Activated CD4-positive, alpha-beta T cell treated with anti-CD3 and anti-CD28 coated beads for 48 hours (primary cell): Measurements from ENCODE around the gene INPP5B.
"Not testable (repeated sequence)": the region's sequence is repeated elsewhere in the genome, so short reads cannot be mapped to it uniquely, and the experiment has no call there.

ENCODE experiments used
- DNase-seq: peaks from one replicate; pipeline ENCODE4 v3.0.0-alpha.2; 2020

Gene INPP5B

DNA sequence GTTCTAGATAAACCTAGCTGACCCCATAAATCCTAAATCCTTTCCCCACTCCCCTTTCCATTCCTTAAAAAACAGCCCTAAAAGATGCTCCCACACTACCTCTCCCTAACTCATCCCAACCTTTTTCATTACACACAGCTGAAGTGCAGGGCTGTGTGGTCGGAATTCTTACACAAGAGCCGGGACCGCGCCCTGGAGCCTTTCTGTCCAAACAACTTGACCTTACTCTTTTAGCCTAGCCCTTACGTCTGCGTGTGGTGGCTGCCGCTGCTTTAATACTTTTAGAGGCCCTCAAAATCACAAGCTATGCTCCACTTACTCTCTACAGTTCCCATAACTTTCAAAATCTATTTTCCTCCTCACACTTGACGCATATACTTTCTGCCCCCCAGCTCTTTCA is 36.0 kb downstream of the INPP5B start:
- not testable (repeated sequence) for DNase-seq

DNA sequence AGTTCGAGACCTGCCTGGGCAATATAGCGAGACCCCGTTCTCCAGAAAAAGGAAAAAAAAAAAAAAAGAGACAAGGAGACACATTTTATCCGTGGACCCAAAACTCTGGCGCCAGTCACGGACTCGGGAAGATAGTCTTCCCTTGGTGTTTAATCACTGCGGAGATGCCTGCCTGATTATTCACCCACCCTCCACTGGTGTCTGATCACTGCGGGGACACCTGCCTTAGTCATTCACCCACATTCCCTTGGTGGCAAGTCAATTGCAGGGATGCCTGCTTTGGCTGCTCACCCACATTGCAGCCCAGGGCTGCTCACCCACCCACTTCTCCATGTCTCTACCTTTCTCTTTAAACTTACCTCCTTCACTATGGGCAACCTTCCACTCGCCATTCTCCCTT is 38.3 kb downstream of the INPP5B start:
- DNase-seq, result not testable (repeated sequence)

DNA sequence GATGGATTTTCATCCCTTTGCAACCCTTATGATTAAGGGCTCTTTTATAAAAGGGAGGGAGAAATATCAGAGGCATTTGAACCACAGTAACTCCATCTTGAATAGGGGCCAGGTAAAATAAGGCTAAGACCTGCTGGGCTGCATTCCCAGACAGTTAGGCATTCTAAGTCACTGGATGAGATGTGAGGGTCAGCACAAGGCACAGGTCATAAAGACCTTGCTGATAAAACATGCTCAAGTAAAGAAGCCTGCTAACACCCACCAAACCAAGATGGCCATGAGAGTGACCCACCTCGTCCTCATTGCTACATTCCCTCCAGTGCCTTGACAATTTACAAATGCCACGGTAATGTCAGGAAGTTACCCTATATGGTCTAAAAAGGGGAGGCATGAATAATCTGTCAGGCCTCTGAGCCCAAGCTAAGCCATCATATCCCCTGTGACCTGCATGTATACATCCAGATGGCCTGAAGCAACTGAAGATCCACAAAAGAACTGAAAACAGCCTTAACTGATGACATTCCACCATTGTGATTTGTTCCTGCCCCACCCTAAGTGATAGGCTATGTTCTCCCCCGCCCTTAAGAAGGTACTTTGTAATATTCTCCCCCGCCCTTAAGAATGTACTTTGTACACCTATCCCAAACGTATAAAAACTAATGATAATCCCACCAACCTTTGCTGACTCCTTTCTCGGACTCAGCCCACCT is 39.3 kb downstream of the INPP5B start:
- DNase-seq, result not testable (repeated sequence)

DNA sequence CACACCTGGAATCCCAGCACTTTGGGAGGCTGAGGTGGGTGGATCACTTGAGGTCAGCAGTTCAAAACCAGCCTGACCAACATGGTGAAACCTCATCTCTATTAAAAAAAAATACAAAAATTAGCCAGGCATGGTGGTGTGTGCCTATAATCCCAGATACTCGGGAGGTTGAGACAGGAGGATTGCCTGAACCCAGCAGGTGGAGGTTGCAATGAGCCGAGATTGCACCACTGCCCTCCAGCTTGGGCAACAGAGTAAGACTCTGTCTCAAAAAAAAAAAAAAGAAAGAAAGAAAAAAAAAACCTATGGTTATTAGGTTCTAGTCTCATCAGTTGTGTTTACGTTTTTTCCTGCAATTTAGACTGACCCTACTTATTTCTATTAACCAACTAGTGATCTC is 40.3 kb downstream of the INPP5B start:
- not testable (repeated sequence) for DNase-seq

DNA sequence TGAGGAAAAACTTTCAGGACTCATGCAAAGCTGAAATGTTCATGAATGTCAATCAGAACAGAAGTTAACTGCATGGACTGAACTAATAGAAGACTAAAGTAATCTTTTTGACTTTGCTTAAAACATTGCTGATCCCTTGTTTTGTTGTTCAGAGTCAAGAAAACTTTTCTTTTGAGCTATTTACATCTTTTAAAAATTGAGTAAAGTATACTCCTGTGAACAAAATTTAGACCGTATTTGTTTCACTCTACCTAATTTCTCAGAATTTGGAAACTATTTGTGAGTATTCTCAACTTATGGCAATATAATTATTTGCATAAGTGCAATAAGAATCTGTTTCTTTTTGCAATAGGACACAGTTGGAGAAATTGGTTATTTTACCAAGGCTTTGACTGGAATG is 41.1 kb downstream of the INPP5B start:
- no peak for DNase-seq

DNA sequence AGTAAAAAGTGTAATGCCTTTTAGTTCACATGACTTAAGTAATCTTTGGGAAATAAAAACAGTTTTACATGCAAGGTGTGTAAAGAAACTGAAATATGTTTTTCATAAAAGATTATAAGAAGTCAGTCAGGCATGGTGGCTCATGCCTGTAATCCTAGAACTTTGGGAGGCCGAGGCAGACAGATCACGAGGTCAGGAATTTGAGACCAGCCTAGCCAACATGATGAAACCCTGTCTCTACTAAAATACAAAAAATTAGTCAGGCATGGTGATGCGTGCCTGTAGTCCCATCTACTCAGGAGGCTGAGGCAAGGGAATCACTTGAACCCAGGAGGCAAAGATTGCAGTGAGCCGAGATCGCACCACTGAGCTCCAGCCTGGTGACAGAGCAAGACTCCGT is 42.9 kb downstream of the INPP5B start:
- DNase-seq, result not testable (repeated sequence)

DNA sequence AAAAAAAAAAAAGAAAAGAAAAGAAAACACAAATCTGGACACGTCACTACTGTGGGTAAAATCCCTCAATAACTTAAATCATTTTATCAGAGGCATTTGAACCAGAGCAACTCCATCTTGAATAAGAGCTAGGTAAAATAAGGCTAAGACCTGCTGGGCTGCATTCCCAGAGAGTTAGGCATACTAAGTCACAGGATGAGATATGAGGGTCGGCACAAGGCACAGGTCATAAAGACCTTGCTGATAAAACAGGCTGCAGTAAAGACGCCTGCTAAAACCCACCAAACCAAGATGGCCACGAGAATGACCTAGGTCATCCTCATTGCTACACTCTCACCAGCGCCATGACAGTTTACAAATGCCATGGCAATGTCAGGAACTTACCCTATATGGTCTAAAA is 43.9 kb downstream of the INPP5B start:
- no peak for DNase-seq

DNA sequence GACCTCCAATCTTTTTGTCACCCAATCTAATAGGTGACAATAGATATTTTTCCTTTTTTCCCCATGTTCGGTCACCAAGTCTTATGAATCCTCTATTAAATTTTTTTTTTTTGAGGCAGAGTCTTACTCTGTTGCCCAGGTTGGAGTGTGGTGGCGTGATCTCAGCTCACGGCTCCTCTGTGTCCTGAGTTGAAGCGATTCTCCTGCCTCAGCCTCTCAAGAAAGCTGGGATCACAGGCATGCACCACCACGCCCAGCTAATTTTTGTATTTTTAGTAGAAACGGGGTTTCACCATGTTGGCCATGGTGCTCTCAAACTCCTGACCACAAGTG is 45.0 kb downstream of the INPP5B start:
- no peak for DNase-seq

DNA sequence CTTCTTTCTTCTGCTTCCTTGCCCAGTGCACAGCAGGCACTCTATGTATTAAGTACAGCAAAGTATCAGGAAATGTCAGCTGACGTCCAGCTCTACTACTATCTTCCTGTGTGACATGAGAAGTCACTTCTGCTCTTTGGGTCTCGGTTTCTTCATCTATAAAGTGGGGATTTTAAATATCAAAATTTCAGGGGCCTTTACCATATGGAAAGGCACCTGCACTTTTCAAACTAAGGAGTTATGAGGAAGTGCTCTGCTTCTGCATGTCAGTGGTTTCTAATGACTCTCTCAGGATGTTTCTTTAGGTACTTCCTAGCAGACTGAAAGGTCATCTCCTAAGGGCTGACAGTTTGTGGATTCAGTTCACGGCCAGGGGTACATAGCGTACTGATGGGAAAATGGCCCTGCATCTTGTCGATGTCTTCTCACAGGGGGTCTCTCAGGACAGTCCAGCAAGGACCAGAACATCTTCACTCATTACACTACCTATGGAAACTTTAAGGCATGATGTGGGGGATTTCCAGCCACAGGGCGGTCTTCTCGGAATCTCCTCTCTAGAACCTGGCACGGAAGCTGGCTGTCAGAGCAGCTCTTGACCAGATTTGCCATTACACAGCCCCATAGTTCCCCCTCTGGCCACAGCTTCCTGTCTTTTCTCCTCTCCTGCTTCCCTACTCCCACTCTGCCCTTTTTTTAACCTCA is 45.5 kb downstream of the INPP5B start:
- no peak for DNase-seq

DNA sequence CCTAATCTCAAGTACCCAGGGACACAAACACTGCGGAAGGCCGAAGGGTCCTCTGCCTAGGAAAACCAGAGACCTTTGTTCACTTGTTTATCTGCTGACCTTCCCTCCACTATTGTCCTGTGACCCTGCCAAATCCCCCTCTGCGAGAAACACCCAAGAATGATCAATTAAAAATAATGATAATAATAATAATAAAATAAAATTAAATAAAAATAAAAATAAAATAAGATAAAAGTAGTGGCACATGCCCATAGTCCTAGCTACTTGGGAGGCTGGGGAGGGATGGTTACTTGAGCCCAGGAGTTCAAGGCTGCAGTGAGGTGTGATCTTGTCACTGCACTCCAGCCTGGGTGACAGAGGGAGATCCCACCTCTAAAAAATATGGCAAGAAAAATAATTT is 49.3 kb downstream of the INPP5B start:
- DNase-seq, result not testable (repeated sequence)

DNA sequence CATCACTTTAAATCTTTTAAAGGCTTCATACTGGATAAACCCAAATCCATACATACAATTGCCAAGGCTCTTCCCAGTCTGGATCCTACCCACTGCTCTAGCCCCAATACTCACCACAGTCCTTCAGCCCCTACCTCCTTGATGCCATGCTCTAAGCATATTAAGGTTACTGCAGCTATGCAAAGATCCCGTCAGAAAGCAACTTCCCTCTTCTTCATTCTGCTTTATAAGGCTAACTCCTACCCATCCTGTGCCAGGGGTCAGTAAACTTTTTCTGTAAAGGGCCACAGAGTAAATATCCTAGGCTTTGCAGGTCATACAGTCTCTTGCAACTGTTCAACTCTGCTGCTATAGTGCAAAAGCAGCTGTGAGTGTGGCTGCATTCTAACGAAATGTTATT is 53.2 kb downstream of the INPP5B start:
- no peak for DNase-seq

DNA sequence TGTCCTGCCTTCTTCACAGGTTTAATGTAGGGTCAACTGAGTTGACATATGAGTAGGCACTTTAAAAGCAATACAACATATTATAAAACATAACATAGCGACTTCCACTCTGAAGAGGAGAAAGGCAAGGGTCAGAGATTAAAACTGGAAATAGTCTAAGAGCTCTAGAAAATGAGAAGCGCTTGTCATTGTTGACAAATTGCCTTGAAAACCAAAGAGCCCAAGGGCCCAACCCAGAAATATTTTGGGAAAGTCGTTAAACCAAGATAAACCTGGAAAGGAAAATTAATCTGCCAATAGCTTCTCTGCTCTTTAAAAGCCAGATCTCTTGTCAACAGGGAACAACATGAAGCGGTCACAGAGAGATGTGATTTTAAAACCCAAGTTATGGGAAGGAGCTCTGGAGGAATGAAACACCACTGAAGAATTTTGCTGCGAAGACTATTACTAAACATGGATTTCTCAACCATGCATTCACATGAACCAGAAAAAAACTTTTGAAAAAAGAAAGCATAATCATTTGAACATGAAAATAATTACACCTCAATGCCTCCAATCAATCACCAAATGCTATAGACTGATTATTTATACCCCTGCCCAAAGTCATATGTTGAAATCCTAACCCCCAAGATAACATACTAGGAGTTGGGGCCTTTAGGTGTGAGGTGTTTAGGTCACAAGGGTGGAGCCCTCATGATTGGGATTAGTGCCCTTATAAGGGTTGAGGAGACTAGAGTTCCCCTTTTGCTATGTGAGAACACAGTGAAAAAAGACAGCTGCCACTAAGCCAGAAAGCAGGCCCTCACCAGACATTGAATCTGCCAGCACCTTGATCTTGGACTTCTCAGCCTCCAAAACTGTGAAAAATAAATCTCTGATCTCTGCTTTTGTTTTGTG is 54.5 kb downstream of the INPP5B start:
- no peak for DNase-seq

DNA sequence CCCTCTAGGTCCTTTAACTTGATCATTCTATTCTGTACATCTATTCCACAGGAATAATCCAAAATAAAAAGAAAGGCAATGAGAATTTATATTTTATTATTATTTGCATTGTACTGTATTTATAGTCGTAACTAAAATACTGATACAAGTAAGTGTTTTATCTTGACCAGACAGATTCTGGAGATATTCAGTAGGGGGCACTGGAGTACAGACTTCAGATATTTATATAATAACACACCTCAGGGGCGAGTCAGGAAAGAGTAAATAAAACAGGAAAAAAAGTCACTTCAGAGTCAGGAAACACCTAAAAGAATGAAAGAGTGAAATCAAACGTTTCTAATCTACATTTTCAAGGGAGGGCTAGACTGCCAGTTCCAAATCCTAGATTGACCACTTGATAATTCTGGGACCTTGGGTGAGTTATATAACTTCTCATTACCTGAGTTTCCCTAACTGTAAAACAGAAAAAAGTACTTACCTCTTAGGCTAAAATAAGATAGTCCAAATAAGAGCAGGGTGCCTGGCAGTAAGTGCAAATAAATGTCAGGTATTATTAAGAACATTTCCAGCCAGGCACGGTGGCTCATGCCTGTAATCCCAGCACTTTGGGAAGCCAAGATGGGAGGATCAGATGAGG is 56.4 kb downstream of the INPP5B start:
- DNase-seq, result no peak

DNA sequence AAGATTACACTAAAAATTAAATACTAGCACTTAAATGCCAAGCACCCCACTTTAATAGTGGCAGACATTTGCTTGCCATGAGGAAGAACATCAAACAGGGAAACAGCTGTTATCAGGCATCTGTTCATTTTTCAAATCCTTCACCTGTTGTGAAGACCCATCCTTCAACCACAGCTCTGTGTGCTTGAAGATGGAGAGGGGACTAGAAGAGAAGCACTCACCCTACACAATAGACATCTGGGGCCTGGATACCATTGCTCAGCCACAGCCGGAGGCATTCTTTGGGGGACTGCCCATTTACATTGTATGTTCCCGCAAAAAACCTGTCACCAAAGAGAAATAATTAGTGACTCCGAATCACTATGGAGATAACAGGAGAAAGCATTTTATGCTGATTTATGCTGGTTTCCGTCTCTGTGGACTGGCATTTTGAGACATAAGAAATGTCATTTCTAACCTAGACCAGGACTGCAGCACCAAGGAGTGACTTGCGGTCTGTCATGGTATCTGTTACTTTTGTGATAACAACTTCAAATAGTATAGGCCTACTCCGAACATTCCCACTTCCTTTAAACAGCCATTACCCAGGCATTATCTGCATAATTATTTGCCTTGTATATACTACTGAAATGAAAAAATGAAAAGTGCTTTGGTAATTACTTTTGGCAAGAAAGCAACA is 58.7 kb downstream of the INPP5B start:
- DNase-seq, result no peak

DNA sequence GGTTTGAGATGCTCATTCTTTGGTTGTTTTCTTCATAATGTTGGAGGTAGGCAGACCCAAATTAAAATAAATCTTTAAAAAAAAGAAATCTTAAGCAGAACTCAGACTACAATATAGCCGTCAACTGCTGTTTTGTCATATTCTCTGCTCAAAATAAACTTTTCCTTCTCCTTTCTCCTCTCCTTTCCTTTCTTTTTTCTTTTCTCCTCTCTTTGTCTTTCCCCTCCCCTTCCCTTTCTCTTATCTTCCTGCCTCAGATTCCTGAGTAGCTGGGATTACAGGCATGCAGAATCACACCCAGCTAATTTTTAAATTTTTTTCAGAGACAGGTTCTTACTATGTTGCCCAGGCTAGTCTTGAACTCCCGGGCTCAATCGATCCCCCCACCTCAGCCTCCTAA is 62.7 kb downstream of the INPP5B start:
- DNase-seq, result no peak

DNA sequence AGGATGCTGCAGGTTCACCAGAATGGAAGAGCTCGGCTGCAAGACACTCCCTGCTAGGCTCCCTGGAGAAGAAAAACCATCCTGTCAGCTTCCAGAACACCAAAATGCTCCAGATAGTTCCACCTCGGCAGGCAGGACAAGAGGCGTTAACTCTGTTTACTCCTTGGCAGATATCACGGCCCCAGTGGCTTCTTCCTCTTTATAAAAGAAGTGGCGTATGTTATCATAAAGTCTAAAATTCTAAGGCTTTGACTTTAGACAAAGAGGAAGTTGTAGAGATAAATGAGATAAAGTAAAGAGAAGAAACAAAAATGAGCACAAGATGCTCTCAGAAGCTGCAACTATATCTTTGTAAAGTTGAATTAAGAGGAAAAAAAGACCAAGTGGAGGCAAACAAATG is 63.2 kb downstream of the INPP5B start:
- DNase-seq, result no peak

DNA sequence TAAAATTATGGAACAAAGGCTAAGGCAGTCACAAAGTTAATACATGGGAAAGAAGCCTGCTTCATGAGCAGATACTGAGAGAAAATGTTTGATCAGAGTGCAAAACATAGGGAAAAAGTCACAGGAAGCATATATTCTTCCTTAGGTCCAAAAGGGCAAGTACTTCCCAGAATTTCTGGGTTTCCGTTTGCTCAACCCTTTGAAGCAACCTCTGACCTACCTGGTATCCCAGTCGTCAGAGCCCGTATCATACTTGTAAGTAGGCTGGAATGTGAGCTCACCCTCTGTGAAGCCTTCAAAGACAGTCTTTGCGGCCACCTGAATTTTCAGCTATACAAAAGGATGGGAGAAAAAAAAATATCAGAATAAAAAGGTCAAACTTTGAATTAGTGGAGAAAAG is 67.0 kb downstream of the INPP5B start:
- DNase-seq, result no peak

DNA sequence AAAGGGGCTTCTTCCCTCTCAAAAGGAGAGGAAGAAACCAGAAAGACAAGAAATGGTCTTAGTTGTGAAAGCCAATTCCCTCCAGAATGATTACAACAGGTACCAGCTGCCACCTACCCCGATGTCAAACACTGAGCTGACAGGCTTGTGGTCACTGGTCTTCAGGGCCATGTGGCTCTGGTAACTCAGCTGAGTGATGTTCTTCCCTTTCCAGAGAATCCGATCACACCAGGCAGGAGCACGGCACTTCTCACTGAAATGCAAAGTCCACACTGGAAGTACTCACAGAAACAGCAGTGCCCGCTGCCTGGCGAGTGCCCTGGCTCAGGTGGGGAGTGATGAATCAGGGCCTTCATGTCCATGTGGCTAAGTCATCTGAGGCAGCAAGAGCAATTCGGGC is 68.8 kb downstream of the INPP5B start:
- DNase-seq, result no peak

DNA sequence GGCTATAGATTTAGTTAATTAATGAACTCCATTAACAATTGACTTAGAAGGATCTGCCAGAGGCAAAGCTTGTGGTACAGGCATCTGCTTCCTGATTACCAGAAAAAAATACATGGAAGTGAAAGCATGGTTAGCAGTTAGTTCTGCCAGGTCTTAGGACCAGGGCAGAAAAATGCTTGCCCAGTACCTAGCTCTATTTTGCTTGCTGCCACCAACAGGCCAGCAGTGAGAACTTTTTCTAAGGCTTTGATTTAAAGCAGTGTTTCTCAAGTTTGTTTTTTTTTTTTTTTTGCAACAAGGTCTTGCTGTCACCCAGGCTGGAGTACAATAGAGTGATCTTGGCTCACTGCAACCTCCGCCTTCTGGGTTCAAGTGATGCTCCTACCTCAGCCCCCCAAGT is 71.0 kb downstream of the INPP5B start:
- no peak for DNase-seq

DNA sequence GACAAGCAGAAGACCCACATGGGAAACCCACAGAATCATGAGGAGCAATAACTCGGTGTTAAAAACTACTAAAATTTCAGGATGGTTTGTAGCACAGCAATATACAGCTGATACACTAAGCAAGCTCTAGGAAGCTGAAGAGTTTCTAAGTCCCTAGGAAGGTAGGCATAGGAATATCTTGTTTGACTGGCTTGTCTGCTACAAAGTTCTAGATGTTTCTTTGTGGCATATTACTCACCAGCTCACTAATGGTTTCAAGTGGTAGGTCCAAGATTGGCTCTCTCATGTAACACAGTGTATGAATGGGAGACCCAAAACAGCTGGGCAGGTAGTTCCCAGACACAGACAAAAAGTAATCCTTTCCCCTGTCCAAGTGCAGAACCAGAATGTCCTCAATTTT is 74.2 kb downstream of the INPP5B start:
- no peak for DNase-seq

DNA sequence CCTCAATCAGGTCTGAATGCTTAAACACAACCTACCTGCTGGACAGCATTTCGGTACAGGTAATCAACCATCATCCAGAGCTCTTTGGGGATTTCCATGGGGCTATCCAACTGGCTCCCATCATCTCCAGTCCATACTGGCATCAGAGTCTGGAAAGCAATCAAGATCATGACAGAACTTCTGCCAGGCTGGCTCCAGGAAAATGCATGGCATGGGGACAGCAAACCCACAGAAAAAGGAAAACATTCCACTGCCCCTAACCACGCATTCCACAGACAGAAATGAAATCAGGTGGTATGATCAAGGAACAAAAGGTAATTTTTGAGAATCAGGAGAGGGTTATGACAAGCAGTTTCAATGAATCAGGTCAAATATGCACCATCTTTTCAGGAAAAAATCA is 78.4 kb downstream of the INPP5B start:
- no peak for DNase-seq

DNA sequence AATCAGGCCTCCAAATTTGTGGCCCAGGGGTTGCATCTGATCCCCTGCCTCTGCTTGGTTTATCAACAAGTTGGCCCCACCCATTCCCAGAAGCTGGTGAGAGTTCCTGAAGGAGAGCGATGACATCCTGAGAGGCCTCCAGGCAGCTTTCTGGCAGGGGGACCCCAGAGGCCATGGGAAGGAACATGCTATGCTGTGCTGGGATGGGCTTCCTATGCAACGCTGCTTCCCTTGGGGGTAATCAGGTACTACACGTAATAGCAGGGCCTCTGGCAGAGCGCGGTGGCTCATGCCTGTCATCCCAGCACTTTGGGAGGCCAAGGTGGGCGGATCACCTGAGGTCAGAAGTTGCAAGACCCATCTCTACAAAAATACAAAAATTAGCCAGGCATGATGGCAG is 79.1 kb downstream of the INPP5B start:
- no peak for DNase-seq

DNA sequence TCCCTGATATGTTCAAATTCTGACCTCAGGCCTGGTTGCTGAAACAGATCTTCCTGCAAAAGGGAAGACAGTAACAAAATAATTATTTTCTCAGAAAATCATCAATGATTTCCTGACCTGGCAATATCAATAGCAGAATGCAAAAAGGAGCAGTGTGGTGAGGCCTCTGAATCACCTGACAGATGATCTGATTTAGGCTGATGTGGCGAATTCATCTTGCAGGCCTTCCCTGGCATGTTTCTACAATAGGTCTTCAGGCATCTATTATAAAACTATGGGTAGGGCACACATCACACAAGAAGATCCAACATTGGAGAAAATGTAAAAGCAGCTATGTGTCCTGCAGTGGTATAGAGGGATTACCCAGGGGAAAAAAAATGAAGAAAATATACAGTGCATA is 80.4 kb downstream of the INPP5B start:
- no peak for DNase-seq
